Stomach (tissue), 4 donors: Measurements from ENCODE around the gene SC5D.

ENCODE experiments used
- CTCF ChIP-seq, 7 experiments: fragments of 450-650 bp in 4 of 7; fragments of 200-600 bp in 3 of 7; sonication (generic) in 3 of 7; IDR thresholded peaks; one replicate each; pipeline ENCODE4 v1.5.1; 2016 to 2019; ENCODE audit warnings: antibody characterized with exemption in 7 of 7, control low read depth in 2 of 7, mild to moderate bottlenecking in 1 of 7
- EP300 ChIP-seq: sonication (generic); formaldehyde crosslinking; IDR thresholded peaks from one replicate; pipeline ENCODE4 v1.6.1; 2017; ENCODE audit warnings: antibody characterized with exemption

GRCh38 chr11:121295246-121296029, 2.9 kb downstream of the SC5D start:
- TF ChIP-seq CTCF (IDR thresholded peaks at IDR 0.05): no peak
- no peak for TF ChIP-seq EP300
